ENCODE measurements around the gene DNAJC3.
"Not testable (repeated sequence)": the region's sequence is repeated elsewhere in the genome, so short reads cannot be mapped to it uniquely, and the experiment has no call there.

The DNAJC3 gene

DNA sequence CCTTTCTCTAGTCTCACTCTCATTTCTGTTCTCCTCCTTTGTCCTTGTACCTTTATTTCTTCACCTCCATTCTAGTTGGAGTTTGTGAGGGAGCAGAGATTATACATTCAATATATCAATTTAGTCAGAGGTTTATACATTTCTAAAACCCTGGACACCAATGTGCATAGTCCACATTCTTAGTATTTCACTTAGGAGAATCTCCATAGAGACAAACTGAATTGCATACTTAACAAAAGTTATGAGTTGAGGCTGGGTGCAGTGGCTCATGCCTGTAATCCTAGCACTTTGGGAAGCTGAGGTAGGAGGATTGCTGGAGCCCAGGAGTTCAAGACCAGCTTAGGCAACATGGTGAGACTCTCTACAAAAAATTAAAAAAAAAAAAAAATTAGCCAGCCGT is 45.3 kb downstream of the DNAJC3 start:
- DNase-seq, result no peak

DNA sequence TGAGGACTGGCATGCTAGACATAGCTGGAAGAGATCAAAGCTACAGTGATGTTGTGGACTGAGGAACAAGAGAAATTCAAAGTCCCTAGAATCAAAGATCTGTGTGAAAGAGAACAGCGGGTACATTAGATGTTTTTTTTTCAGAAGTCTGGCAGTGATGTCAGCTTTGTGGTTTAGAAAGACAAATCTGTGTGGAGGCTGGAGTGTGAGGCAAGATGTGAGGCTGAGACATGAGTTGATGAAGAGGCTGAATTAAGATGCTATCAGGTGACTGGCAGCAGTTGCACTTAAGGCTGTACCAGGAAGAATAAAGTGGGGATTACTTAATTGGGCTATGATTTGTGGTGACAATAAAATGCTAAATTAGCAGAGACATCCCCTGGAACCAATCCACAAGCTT is 46.5 kb downstream of the DNAJC3 start:
- no peak for DNase-seq

- DNase-seq, result no peak
Measured at GRCh38 chr13:95724252-95724651, 47.3 kb downstream of the DNAJC3 start.

DNA sequence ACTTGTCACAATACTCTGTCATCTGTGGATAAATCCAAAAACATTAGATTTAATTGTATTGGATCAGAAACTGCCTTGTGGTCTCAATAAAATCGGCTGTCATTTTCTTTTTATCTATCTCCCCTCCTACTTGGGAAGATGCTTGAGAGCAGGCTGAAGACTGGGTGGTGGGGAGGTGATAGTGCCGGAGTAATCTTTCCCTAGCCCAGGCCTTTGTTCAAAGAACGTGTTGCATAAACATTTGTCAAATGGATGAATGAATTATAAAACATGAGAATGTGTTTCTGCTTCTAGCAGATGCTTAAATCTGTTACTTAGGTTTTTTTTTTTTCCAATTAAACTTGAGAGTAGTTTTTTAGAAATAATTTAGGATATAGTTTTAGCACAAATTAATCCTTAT is 49.9 kb downstream of the DNAJC3 start:
- no peak for DNase-seq

DNA sequence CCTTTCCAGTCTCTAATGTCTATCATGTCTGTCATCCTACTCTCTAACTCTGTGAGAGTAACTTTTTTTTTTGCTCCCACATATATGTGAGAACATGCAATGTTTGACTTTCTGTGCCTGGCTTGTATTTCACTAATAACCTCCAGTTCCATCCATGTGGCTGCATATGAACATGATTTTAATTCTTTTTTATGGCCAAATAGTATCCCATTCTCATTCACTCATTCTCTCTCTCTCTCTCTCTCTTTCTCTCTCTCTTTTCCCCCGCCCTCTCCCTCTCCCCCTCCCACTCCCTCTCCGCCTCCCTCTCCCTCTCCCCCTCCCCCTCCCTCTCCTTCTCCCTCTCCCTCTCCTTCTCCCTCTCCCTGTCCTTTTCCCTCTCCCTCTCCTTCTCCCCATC is 52.0 kb downstream of the DNAJC3 start:
- DNase-seq, result no peak

DNA sequence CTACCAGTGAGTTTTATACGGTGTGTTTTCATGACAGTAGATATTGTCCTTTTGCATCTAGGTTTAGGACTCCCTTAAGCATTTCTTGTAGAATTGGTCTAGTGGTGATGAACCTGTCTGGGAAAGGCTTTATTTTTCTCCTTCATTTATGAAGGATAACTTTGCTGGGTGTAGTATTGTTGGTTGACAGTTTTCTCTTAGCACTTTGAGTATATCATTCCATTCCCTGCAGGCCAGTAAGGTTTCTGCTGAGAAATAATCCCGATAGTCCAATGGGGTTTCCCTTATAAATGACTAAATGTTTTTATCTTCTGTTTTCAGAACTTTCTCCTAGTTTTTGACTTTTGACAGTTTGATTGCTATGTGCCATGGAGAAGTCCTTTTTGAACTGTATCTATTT is 57.2 kb downstream of the DNAJC3 start:
- no peak for DNase-seq

DNA sequence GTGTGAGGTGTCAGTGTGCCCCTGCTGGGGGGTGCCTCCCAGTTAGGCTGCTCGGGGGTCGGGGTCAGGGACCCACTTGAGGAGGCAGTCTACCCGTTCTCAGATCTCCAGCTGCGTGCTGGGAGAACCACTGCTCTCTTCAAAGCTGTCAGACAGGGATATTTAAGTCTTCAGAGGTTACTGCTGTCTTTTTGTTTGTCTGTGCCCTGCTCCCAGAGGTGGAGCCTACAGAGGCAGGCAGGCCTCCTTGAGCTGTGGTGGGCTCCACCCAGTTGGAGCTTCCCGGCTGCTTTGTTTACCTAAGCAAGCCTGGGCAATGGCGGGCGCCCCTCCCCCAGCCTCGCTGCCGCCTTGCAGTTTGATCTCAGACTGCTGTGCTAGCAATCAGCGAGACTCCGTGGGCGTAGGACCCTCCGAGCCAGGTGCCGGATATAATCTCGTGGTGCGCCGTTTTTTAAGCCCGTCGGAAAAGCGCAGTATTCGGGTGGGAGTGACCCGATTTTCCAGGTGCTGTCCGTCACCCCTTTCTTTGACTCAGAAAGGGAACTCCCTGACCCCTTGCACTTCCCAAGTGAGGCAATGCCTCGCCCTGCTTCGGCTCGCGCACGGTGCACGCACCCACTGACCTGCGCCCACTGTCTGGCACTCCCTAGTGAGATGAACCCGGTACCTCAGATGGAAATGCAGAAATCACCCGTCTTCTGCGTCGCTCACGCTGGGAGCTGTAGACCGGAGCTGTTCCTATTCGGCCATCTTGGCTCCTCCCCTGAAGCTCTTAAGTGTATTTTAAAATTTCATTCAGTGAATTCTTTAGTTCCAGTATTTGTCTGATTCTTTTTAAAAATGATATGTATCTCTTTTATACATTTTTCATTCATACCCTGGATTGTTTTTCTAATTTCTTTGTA is 63.4 kb downstream of the DNAJC3 start:
- DNase-seq, result not testable (repeated sequence)

DNA sequence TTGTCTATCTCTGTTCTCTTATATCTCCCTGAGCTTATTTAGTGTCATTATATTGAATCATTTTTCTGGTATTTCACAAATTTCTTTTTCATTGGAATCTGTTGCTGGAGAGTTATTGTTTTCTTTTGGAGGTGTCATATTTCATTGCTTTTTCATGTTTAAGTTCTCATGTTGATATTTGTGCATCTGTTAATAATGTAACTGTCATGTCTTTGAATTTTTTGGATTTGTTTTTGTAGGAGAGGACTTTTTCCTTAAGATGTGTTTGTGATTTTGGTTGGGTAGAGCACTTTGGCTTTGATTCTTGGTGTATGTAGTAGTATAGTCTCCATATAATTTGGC is 64.0 kb downstream of the DNAJC3 start:
- no peak for DNase-seq

DNA sequence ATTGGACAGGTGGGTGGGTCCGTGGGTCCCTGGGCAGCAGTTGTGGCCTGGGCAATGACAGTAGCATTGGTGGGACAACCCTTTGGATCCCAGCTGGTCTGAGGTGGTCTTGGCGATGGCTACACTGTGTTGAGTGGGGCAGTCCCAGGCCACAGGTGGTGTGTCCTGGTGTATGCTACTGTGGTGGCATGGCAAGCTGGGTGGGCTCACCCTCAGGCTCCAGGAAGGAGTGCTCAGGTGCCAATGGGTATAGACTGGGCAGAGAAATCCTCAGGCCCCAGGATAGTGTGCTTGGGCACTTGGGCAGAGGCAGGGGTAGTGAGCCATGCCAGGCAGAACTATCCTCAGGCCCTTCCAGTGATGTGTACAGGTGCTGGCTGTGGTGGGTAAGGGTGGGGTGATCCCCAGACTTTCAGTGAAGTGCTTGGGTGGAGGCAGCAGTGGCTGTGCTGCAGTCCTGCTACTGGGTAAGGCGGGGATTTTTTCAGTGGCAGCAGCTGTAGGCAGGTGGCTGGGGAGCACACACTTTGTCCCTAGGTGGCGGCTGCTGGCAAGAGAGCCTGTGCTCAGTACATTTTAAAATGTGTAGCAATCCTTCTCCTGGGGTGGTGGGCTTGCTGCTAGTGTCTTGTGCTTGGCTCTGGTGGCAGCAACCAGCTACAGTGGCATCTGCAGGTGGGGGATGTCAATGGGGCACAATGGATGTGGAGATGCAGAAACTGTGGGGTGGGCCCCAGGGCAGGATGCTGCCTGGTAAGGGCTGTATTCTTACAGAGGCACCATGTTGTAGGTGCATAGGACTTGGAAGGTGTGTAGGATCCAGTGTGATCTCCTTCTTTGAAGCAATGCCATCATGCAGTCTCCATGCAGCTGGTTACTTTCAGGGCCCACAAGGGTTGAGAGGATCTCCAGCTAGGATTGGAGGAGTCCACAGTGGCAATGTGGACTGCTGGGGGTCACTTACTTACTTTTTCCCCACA is 64.9 kb downstream of the DNAJC3 start:
- no peak for DNase-seq

GRCh38 chr13:95743192-95743591 is 66.3 kb downstream of the DNAJC3 start:
- no peak for DNase-seq

- DNase-seq, result no peak
Measured at GRCh38 chr13:95745289-95745688, 68.3 kb downstream of the DNAJC3 start.

DNA sequence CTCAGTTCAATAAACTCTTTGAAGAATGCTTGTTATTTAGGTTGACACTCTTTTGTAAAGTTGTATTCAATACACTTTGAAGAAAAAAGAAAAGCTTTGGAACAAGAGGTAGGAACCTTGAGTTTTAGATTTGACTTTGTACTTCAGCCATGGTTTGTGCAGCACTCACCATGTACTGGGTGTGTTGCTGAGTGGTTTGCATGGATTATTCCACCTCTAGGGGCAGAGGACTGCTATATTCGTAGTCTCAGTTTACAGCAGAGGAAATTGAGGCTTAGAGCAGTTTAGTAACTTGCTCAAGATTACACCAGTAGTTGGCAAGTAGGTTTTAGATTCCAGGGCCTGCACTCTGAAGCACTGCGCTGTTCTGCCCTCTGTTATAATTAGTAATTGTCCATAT is 68.8 kb downstream of the DNAJC3 start:
- no peak for DNase-seq

GRCh38 chr13:95749545-95749944 is 72.6 kb downstream of the DNAJC3 start:
- DNase-seq, result no peak

GRCh38 chr13:95752677-95753076 is 75.7 kb downstream of the DNAJC3 start:
- DNase-seq, result no peak

- DNase-seq, result no peak
Measured at GRCh38 chr13:95754069-95754468, 77.1 kb downstream of the DNAJC3 start.

DNA sequence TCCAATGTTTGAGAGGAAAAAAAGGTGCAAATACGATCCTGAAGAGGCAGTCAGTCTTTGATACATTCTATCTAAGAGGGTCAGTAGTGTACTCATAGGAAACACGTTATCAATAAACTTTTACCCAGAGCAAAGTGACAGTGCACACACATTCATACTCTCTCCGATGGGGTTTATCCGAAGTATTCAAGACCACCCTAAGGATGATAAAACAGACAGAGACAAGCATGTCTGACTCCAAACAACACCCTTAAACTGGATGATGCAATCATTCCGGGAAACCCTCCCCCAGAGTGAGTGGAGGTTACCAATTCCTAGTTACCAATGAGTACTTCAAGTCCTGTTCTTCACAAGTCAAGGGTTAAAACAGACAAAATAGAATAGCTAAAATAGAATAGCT is 79.1 kb downstream of the DNAJC3 start:
- no peak for DNase-seq

- not testable (repeated sequence) for DNase-seq
Measured at GRCh38 chr13:95762626-95763025, 85.7 kb downstream of the DNAJC3 start.

DNA sequence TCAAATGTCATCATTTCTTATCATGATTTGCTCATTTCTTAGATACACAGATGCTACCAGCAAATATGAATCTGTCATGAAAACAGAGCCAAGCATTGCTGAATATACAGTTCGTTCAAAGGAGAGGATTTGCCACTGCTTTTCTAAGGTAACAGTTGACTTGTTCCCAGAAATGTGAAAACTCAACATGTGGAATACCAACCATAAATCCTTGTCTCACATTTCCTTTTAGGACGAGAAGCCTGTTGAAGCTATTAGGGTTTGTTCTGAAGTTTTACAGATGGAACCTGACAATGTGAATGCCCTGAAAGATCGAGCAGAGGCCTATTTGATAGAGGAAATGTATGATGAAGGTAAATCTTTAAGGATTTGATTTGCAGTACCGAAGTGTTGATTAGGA is 86.7 kb downstream of the DNAJC3 start:
- no peak for DNase-seq

DNA sequence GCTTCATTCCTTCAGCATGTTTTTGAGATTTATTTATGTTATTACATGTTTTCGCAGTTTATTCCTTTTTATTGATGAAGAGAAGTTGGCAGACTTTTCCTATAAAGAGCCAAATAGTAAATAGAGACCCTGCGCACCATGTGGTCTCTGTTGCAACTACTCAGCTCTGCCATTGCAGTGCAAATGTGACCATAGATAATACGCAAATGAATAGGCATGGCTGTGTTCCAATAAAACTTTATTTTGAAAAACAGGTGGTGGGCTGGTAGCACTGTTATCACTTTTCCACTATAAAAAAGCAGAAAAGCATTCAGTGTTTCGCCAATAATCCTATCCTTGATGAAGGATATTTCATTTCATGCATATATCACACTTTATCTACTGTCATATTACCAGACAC is 95.0 kb downstream of the DNAJC3 start:
- DNase-seq, result no peak

GRCh38 chr13:95779522-95779921 is 102.6 kb downstream of the DNAJC3 start:
- no peak for DNase-seq

GRCh38 chr13:95781016-95781415 is 104.1 kb downstream of the DNAJC3 start:
- DNase-seq, result no peak

GRCh38 chr13:95781940-95782339 is 105.0 kb downstream of the DNAJC3 start:
- not testable (repeated sequence) for DNase-seq

GRCh38 chr13:95783747-95784146 is 106.8 kb downstream of the DNAJC3 start:
- no peak for DNase-seq
